Natural killer cell treated with Interleukin-12 subunit alpha and Interleukin-12 subunit beta and Interleukin-15 and Interleukin-18, amount 100 ng/mL, for 72 hours (primary cell): ENCODE data around the gene APH1B. TPM values are rescaled to one million over a fixed set of nuclear protein-coding genes. Genes with fewer than 3 reads are reported as not detected.
A peak's percentile ranks its signal among the peaks of the same experiment; 100 is the strongest.
"Not testable (repeated sequence)": the region's sequence is repeated elsewhere in the genome, so short reads cannot be mapped to it uniquely, and the experiment has no call there.

Source experiments
- ATAC-seq, 2 donors: fragments of 150-1000 bp; cut with Tn5 transposase in 1 of 2; sonication (Bioruptor Pico), chemical (Tn5 transposase) in 1 of 2; 2 replicates each; pipeline ENCODE4 v1.10.0; 2021
- DNase-seq: peaks from one replicate; pipeline ENCODE4 v3.0.0; 2022; ENCODE audit warnings: low spot score
- H3K27ac Mint-ChIP-seq, 2 donors: 1 replicate in 1 of 2; 2 replicates in 1 of 2; pipeline ENCODE4 v1.8.0; 2022; ENCODE audit warnings: mixed read lengths in 2 of 2, mild to moderate bottlenecking in 1 of 2, moderate library complexity in 1 of 2
- H3K27me3 Mint-ChIP-seq, 2 donors: 1 replicate in 1 of 2; 2 replicates in 1 of 2; pipeline ENCODE4 v1.8.0; 2022; ENCODE audit warnings: mixed read lengths in 2 of 2
- H3K36me3 Mint-ChIP-seq: one replicate; pipeline ENCODE4 v1.8.0; 2022; ENCODE audit warnings: mixed read lengths
- H3K4me1 Mint-ChIP-seq, 2 donors: 1 replicate in 1 of 2; 2 replicates in 1 of 2; pipeline ENCODE4 v1.8.0; 2022; ENCODE audit warnings: low read depth in 2 of 2, mixed read lengths in 2 of 2, mild to moderate bottlenecking in 1 of 2
- H3K4me3 Mint-ChIP-seq: one replicate; pipeline ENCODE4 v1.8.0; 2022; ENCODE audit warnings: mixed read lengths
- H3K9me3 Mint-ChIP-seq: 2 replicates; pipeline ENCODE4 v1.8.0; 2022; ENCODE audit warnings: mixed read lengths
- total RNA-seq, 2 donors: library from RNA; stranded (reverse); gene quantifications; one replicate each; pipeline ENCODE4 v1.2.3, GENCODE V29; 2022

The APH1B gene
- total RNA-seq, 2 donors from 2014 or later, result 8.7 to 14.7 TPM

GRCh38 chr15:63318344-63318743, 40.9 kb downstream of the APH1B start:
- Mint-ChIP-seq H3K36me3 (no peaks in the 10 kb centered on the region), H3K4me1 (no peaks in the 10 kb centered on the region), H3K4me3 (no peak overlapping the region), H3K27me3 (peaks cover 0 to 2% of the 10 kb centered on the region in 2 donors), H3K9me3 (no peaks in the 10 kb centered on the region), H3K27ac (no peak overlapping the region)
- no peak for ATAC-seq
- no peak for DNase-seq

GRCh38 chr15:63319065-63319464, 41.7 kb downstream of the APH1B start:
- Mint-ChIP-seq H3K9me3 (no peaks in the 10 kb centered on the region), H3K27ac (no peak overlapping the region), H3K4me1 (no peaks in the 10 kb centered on the region), H3K27me3 (peaks cover 0 to 2% of the 10 kb centered on the region in 2 donors), H3K4me3 (no peak overlapping the region), H3K36me3 (no peaks in the 10 kb centered on the region)
- DNase-seq (no peak), ATAC-seq (no peak)

- H3K9me3 Mint-ChIP-seq, H3K4me3 Mint-ChIP-seq, H3K27me3 Mint-ChIP-seq, DNase-seq, H3K36me3 Mint-ChIP-seq, H3K27ac Mint-ChIP-seq, H3K4me1 Mint-ChIP-seq, ATAC-seq: not testable (repeated sequence)
Observed at GRCh38 chr15:63320446-63320845, 43.0 kb downstream of the APH1B start.

GRCh38 chr15:63320981-63321380, 43.6 kb downstream of the APH1B start:
- DNase-seq, H3K36me3 Mint-ChIP-seq, H3K27me3 Mint-ChIP-seq, H3K4me3 Mint-ChIP-seq, ATAC-seq, H3K27ac Mint-ChIP-seq, H3K4me1 Mint-ChIP-seq, H3K9me3 Mint-ChIP-seq: not testable (repeated sequence)

GRCh38 chr15:63321462-63321861, 44.1 kb downstream of the APH1B start:
- Mint-ChIP-seq H3K4me1 (no peaks in the 10 kb centered on the region), H3K27ac (no peak overlapping the region), H3K9me3 (no peaks in the 10 kb centered on the region), H3K27me3 (no peaks in the 10 kb centered on the region), H3K4me3 (no peak overlapping the region), H3K36me3 (no peaks in the 10 kb centered on the region)
- ATAC-seq, result no peak
- no peak for DNase-seq

GRCh38 chr15:63322541-63322940, 45.1 kb downstream of the APH1B start:
- no peaks in the 10 kb centered on the region for H3K4me1 Mint-ChIP-seq
- no peak overlapping the region for H3K4me3 Mint-ChIP-seq
- H3K9me3 Mint-ChIP-seq, result no peaks in the 10 kb centered on the region
- H3K27me3 Mint-ChIP-seq, result no peaks in the 10 kb centered on the region
- no peak for ATAC-seq
- H3K27ac Mint-ChIP-seq, result no peak overlapping the region
- no peak for DNase-seq
- H3K36me3 Mint-ChIP-seq, result no peaks in the 10 kb centered on the region

GRCh38 chr15:63323798-63324563, 46.6 kb downstream of the APH1B start:
- no peaks in the 10 kb centered on the region for H3K4me1 Mint-ChIP-seq
- H3K27me3 Mint-ChIP-seq, result no peaks in the 10 kb centered on the region
- no peak for ATAC-seq
- DNase-seq, result no peak
- H3K4me3 Mint-ChIP-seq, result no peak overlapping the region
- no peaks in the 10 kb centered on the region for H3K36me3 Mint-ChIP-seq
- H3K9me3 Mint-ChIP-seq, result no peaks in the 10 kb centered on the region
- H3K27ac Mint-ChIP-seq, result no peak overlapping the region

- Mint-ChIP-seq H3K4me1 (no peaks in the 10 kb centered on the region), H3K9me3 (no peaks in the 10 kb centered on the region), H3K36me3 (no peaks in the 10 kb centered on the region), H3K27me3 (no peaks in the 10 kb centered on the region), H3K27ac (no peak overlapping the region), H3K4me3 (no peak overlapping the region)
- DNase-seq, result no peak
- ATAC-seq, result no peak
Observed at GRCh38 chr15:63324770-63325169, 47.4 kb downstream of the APH1B start.

GRCh38 chr15:63327648-63328421, 50.4 kb downstream of the APH1B start:
- Mint-ChIP-seq H3K36me3 (no peaks in the 10 kb centered on the region), H3K27ac (no peak overlapping the region), H3K4me3 (no peak overlapping the region), H3K4me1 (peaks cover 0 to 4% of the 10 kb centered on the region in 2 donors), H3K9me3 (no peaks in the 10 kb centered on the region), H3K27me3 (peaks cover 0 to 6% of the 10 kb centered on the region in 2 donors)
- DNase-seq (no peak), ATAC-seq (no peak)

- peaks cover 0 to 7% of the 10 kb centered on the region in 2 donors for H3K27me3 Mint-ChIP-seq
- DNase-seq, result no peak
- no peak overlapping the region for H3K27ac Mint-ChIP-seq
- H3K36me3 Mint-ChIP-seq, result no peaks in the 10 kb centered on the region
- H3K4me3 Mint-ChIP-seq, result no peak overlapping the region
- H3K4me1 Mint-ChIP-seq, result peaks cover 0 to 4% of the 10 kb centered on the region in 2 donors
- H3K9me3 Mint-ChIP-seq, result no peaks in the 10 kb centered on the region
- peak in 1 of 2 donors; percentile 40 for ATAC-seq
Observed at GRCh38 chr15:63329567-63330350, 52.4 kb downstream of the APH1B start.

- DNase-seq, result no peak
- peaks cover 0 to 4% of the 10 kb centered on the region in 2 donors for H3K4me1 Mint-ChIP-seq
- no peaks in the 10 kb centered on the region for H3K9me3 Mint-ChIP-seq
- ATAC-seq, result no peak
- H3K4me3 Mint-ChIP-seq, result no peak overlapping the region
- peak overlapping the region in 1 of 2 donors; percentile 9 for H3K27ac Mint-ChIP-seq
- H3K27me3 Mint-ChIP-seq, result peaks cover 0 to 7% of the 10 kb centered on the region in 2 donors
- H3K36me3 Mint-ChIP-seq, result no peaks in the 10 kb centered on the region
Observed at GRCh38 chr15:63330926-63331325, 53.5 kb downstream of the APH1B start.

- peaks cover 0 to 4% of the 10 kb centered on the region in 2 donors for H3K4me1 Mint-ChIP-seq
- DNase-seq, result no peak
- H3K27me3 Mint-ChIP-seq, result peaks cover 0 to 7% of the 10 kb centered on the region in 2 donors
- no peaks in the 10 kb centered on the region for H3K9me3 Mint-ChIP-seq
- peak; percentile 56 to 67 for ATAC-seq
- no peak overlapping the region for H3K27ac Mint-ChIP-seq
- H3K36me3 Mint-ChIP-seq, result no peaks in the 10 kb centered on the region
- no peak overlapping the region for H3K4me3 Mint-ChIP-seq
Observed at GRCh38 chr15:63331456-63331855, 54.1 kb downstream of the APH1B start.

GRCh38 chr15:63332367-63333124, 55.1 kb downstream of the APH1B start:
- Mint-ChIP-seq H3K4me1 (peaks cover 0 to 4% of the 10 kb centered on the region in 2 donors), H3K36me3 (no peaks in the 10 kb centered on the region), H3K27ac (no peak overlapping the region), H3K9me3 (no peaks in the 10 kb centered on the region), H3K27me3 (peaks cover 0 to 7% of the 10 kb centered on the region in 2 donors), H3K4me3 (no peak overlapping the region)
- DNase-seq (no peak), ATAC-seq (no peak)
